Measurements from ENCODE around the gene SSR1.
A peak's percentile ranks its signal among the peaks of the same experiment; 100 is the strongest.
"Not testable (repeated sequence)": the region's sequence is repeated elsewhere in the genome, so short reads cannot be mapped to it uniquely, and the experiment has no call there.

Gene SSR1

GRCh38 chr6:7312616-7313504 is at the start of gene SSR1:
Gene SSR1 (minus strand): TSS chr6:7313199. CDS start chr6:7313120, 79 bp downstream.
- DNase-seq = peak; percentile 98

- DNase-seq = not testable (repeated sequence)
Measured at GRCh38 chr6:7351916-7352315, 38.9 kb upstream of the SSR1 start.

- DNase-seq = not testable (repeated sequence)
Measured at GRCh38 chr6:7350591-7350990, 37.6 kb upstream of the SSR1 start.

GRCh38 chr6:7347551-7347997 is 34.6 kb upstream of the SSR1 start:
- DNase-seq = peak; percentile 65 to 83

- not testable (repeated sequence) for DNase-seq
Measured at GRCh38 chr6:7344773-7345450, 31.9 kb upstream of the SSR1 start.

GRCh38 chr6:7343546-7344475 is 30.8 kb upstream of the SSR1 start:
- DNase-seq = no peak

- no peak for DNase-seq
Measured at GRCh38 chr6:7341989-7342742, 29.2 kb upstream of the SSR1 start.

GRCh38 chr6:7341271-7341670 is 28.3 kb upstream of the SSR1 start:
- DNase-seq = no peak

GRCh38 chr6:7339007-7339732 is 26.2 kb upstream of the SSR1 start:
- not testable (repeated sequence) for DNase-seq

GRCh38 chr6:7338031-7338430 is 25.0 kb upstream of the SSR1 start:
- DNase-seq = no peak

- no peak for DNase-seq
Measured at GRCh38 chr6:7335519-7335918, 22.5 kb upstream of the SSR1 start.

- no peak for DNase-seq
Measured at GRCh38 chr6:7334685-7335084, 21.7 kb upstream of the SSR1 start.

GRCh38 chr6:7332090-7332745 is 19.2 kb upstream of the SSR1 start:
- no peak for DNase-seq

- no peak for DNase-seq
Measured at GRCh38 chr6:7331452-7331851, 18.5 kb upstream of the SSR1 start.

GRCh38 chr6:7328243-7328642 is 15.2 kb upstream of the SSR1 start:
- no peak for DNase-seq

- DNase-seq = no peak
Measured at GRCh38 chr6:7325750-7326149, 12.8 kb upstream of the SSR1 start.

- no peak for DNase-seq
Measured at GRCh38 chr6:7324520-7324919, 11.5 kb upstream of the SSR1 start.

- no peak for DNase-seq
Measured at GRCh38 chr6:7323074-7323473, 10.1 kb upstream of the SSR1 start.

GRCh38 chr6:7321866-7322265 is 8.9 kb upstream of the SSR1 start:
- not testable (repeated sequence) for DNase-seq

GRCh38 chr6:7319406-7319805 is 6.4 kb upstream of the SSR1 start:
- DNase-seq = not testable (repeated sequence)

- DNase-seq = no peak
Measured at GRCh38 chr6:7317538-7317937, 4.5 kb upstream of the SSR1 start.
